GM19324 (cell line): ENCODE results near the gene ANKRD40.
"Not testable (repeated sequence)": the region's sequence is repeated elsewhere in the genome, so short reads cannot be mapped to it uniquely, and the experiment has no call there.

Source experiments
- ATAC-seq: cut with Tn5 transposase; IDR thresholded peaks from one replicate; pipeline ENCODE4 v1.9.1; 2021; ENCODE audit warnings: mild to moderate bottlenecking, moderate library complexity; ENCODE audit not compliant: unreplicated experiment, low FRiP score

The ANKRD40 gene

GRCh38 chr17:50707289-50708049 lies at the start of gene ANKRD40:
TSS of gene ANKRD40 (minus strand) at chr17:50707914. CDS start at chr17:50707654, 260 bp downstream.
- peak; percentile 84 for ATAC-seq

GRCh38 chr17:50754521-50754920 lies 46.8 kb upstream of the ANKRD40 start:
- ATAC-seq = no peak

GRCh38 chr17:50749245-50749644 lies 41.5 kb upstream of the ANKRD40 start:
- no peak for ATAC-seq

GRCh38 chr17:50745631-50746030 lies 37.9 kb upstream of the ANKRD40 start:
- no peak for ATAC-seq

GRCh38 chr17:50739098-50739497 lies 31.4 kb upstream of the ANKRD40 start:
- no peak for ATAC-seq

GRCh38 chr17:50737118-50737698 lies 29.5 kb upstream of the ANKRD40 start:
- no peak for ATAC-seq

GRCh38 chr17:50735287-50735686 lies 27.6 kb upstream of the ANKRD40 start:
- no peak for ATAC-seq

GRCh38 chr17:50731575-50732460 lies 24.1 kb upstream of the ANKRD40 start:
- no peak for ATAC-seq

GRCh38 chr17:50728881-50729765 lies 21.4 kb upstream of the ANKRD40 start:
- no peak for ATAC-seq

GRCh38 chr17:50728112-50728429 lies 20.4 kb upstream of the ANKRD40 start:
- ATAC-seq = no peak

- ATAC-seq = no peak
These were observed 18.3 kb upstream of the ANKRD40 start for GRCh38 chr17:50725769-50726655.

- ATAC-seq = not testable (repeated sequence)
These were observed 16.9 kb upstream of the ANKRD40 start for GRCh38 chr17:50724622-50725021.

GRCh38 chr17:50722746-50723145 lies 15.0 kb upstream of the ANKRD40 start:
- no peak for ATAC-seq

GRCh38 chr17:50721194-50722010 lies 13.7 kb upstream of the ANKRD40 start:
- ATAC-seq = no peak

- ATAC-seq = no peak
These were observed 12.4 kb upstream of the ANKRD40 start for GRCh38 chr17:50719924-50720794.

GRCh38 chr17:50719144-50719923 lies 11.6 kb upstream of the ANKRD40 start, which contains the start of gene LUC7L3:
TSS of gene LUC7L3 (plus strand) at chr17:50719603. CDS start at chr17:50719733, 130 bp downstream.
- ATAC-seq = peak; percentile 92

GRCh38 chr17:50715471-50715870 lies 7.8 kb upstream of the ANKRD40 start:
- ATAC-seq = no peak
